ENCODE results near the gene AP3M1.

DNA sequence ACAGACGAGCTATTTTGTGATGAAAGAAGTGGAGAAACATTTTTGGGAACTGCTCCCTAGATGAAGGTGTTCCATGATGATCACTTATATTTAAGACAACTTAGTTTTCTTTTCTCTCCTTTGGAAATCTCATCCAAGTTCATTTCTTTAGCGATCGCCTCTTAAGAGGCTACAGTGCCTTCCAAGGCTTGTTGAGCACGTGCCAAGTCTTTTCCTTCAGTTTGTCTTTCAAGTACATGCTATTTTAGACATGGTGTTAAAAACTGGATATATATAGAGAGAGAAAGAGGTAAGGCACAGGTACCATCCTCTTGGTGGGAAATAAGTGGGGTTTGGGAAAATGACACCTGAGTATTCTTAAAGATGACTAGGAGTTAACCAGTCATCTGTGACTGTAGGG lies 3.0 kb upstream of the AP3M1 start:
- TF ChIP-seq, protein P1, sequence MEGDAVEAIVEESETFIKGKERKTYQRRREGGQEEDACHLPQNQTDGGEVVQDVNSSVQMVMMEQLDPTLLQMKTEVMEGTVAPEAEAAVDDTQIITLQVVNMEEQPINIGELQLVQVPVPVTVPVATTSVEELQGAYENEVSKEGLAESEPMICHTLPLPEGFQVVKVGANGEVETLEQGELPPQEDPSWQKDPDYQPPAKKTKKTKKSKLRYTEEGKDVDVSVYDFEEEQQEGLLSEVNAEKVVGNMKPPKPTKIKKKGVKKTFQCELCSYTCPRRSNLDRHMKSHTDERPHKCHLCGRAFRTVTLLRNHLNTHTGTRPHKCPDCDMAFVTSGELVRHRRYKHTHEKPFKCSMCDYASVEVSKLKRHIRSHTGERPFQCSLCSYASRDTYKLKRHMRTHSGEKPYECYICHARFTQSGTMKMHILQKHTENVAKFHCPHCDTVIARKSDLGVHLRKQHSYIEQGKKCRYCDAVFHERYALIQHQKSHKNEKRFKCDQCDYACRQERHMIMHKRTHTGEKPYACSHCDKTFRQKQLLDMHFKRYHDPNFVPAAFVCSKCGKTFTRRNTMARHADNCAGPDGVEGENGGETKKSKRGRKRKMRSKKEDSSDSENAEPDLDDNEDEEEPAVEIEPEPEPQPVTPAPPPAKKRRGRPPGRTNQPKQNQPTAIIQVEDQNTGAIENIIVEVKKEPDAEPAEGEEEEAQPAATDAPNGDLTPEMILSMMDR (IDR thresholded peaks at IDR 0.05; ENCODE audit: low read depth, low read length, poor library complexity, severe bottlenecking), result no peak
- no peak for TF ChIP-seq EZH2phosphoT487 (IDR thresholded peaks at IDR 0.05; ENCODE audit: borderline replicate concordance, low read length)
